ENCODE results near the gene SRPK2. TPM values are rescaled to one million over a fixed set of nuclear protein-coding genes. Genes with fewer than 3 reads are reported as not detected.

Gene SRPK2
- total RNA-seq, 4 donors from 2014 or later = 39.6 to 66.9 (median 45.6) TPM

GRCh38 chr7:105238198-105238765, 150.4 kb downstream of the SRPK2 start:
- TF ChIP-seq CTCF (IDR thresholded peaks at IDR 0.05; ENCODE audit: low read depth) = no peak

- TF ChIP-seq CTCF (IDR thresholded peaks at IDR 0.05; ENCODE audit: low read depth) = no peak
These were observed 153.8 kb downstream of the SRPK2 start for GRCh38 chr7:105234886-105235285.

- TF ChIP-seq CTCF (IDR thresholded peaks at IDR 0.05; ENCODE audit: low read depth) = no peak
These were observed 158.2 kb downstream of the SRPK2 start for GRCh38 chr7:105230486-105230885.

GRCh38 chr7:105229641-105230040, 159.1 kb downstream of the SRPK2 start:
- TF ChIP-seq CTCF (IDR thresholded peaks at IDR 0.05; ENCODE audit: low read depth) = no peak

- no peak for TF ChIP-seq CTCF (IDR thresholded peaks at IDR 0.05; ENCODE audit: low read depth)
These were observed 160.2 kb downstream of the SRPK2 start for GRCh38 chr7:105228555-105228954.

GRCh38 chr7:105227391-105227790, 161.3 kb downstream of the SRPK2 start:
- TF ChIP-seq CTCF (IDR thresholded peaks at IDR 0.05; ENCODE audit: low read depth) = no peak

GRCh38 chr7:105224884-105225651, 163.7 kb downstream of the SRPK2 start:
- no peak for TF ChIP-seq CTCF (IDR thresholded peaks at IDR 0.05; ENCODE audit: low read depth)

Data from subcutaneous adipose tissue (tissue), 4 donors.